Activated CD8-positive, alpha-beta memory T cell treated with anti-CD3 and anti-CD28 coated beads for 24 hours (primary cell): ENCODE data around the gene DSE.

Source experiments
- DNase-seq: peaks from one replicate; pipeline ENCODE4 v3.0.0-alpha.2; 2020

The DSE gene

GRCh38 chr6:116389357-116389756 lies 18.6 kb downstream of the DSE start:
- DNase-seq, result no peak

GRCh38 chr6:116390581-116390980 lies 19.8 kb downstream of the DSE start:
- DNase-seq, result no peak

DNA sequence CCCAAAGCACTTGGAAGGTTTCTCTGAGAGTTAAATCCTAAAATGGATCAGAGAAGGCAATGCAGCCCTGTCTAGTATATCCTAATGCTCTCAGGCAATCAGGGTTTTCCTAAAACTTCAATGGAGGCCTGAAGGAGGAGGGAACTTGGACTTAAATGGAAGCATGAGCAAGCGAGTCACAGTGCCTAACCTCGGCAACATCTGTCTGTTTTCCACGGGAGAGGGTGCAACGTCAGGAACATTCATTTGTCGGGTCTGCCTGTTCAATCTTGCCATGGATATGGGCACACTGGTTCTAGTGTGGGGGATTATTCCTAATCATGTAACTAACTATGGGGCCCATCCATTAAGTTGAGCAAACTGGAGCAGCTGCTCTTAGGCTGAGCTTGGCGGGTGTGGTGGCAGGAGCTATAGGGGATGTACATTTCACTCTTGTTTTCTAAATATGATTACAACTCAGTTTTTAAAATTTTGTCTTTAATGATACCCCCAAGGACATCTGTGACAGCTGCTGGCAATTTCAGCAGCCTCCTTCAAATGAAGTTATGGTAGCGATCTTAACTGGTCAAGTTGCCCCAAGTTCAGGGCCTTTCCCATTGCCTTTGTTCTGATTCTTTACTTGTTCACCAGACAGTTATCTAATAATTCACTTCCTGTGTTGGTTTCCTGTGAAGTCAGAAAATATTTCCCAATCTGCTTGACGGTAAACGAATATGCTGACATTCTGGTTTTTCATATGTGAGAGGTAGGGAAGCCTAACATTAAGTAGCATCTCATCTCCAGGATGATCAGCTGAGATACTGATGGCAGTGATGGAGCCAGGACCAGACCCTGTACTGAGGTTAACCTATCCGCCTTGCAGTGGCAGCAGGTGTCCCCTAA lies 21.6 kb downstream of the DSE start:
- no peak for DNase-seq

- DNase-seq, result no peak
Observed at GRCh38 chr6:116393430-116393829, 22.7 kb downstream of the DSE start.

DNA sequence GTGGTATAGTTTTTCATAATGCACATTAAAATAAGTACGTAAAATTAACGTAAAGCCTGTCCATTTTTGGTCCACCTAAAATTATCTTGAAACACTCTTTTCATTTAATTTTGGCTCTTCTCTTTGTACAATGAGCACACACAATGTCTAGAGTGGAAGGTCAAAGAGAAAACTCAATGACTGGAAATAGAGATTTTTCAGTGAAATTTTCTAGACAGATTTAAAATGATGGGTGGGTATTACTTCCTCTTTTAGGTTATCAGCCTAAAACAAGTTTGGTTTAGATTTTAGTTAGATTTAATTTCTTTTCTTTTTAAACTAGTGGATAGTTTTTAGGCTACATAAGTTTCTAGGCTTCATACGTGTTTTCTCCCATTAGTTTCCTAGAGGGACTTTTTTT lies 24.9 kb downstream of the DSE start:
- DNase-seq, result no peak

DNA sequence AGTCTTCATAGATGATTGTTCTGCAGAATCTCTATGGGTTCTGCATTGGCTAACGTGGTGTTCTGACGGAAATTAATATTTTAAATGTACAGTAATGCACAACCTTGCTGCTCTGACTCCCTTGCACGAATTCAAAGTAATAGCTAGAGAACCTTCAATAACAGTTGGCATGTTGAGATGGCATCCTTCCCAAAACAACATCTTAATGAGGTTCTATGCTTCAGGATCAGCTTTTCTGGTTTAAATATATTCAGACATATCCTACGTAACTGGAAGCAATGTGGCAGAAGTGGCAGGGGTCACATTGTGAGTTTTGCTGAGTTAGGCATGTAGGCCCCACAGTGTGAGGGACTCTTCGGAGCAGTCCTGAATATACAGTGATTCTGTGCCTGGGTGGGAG lies 25.7 kb downstream of the DSE start:
- DNase-seq, result no peak

DNA sequence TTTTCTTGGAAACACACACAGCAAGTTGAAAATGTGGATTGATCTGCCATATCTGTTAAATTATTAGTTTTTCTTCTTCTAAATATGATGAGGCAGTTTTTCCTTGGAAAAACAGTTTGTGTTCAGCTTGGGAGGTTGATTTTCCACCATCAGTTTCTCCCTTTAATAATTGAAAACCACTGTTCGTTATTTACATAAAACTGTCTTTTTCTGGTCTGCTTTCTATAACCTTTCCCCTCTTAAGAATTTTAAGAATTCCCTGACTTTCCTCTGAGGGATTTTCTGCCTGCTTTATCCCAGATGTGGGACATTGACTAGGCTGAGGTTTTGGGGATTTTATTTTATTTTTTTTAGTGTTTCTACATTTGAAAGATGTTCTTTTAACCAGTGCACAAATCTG lies 27.2 kb downstream of the DSE start:
- no peak for DNase-seq

DNA sequence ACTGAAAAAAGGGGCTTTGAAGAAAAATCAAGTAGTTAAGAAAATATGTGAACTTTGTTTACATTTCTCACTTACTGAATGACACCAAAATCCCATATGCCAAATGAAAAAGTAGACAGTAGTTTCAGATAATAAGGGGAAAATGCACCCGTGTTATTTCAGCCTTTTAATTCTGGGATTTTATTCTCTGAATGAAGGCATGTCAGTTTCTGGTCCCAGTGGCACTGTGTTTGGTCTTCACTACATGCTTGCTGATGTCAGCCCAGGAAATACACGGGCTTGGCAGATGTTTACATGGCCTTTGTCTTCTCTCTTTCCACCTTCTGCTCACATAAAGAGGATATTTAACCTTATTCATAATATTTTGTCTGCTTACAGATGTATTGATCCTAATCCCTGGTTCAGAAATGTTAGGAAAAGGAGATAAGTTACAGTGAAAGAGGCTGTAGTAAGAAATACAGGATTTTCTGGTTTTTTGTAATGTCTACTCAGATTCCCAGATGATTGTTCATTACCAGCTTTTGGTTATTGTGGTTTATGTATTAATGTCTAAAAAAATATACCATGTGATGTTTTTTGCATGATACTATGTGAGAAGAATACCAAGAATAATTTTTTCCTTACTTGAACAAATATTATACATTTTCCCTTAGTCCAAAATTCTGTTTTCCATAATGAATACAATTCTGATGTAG lies 27.7 kb downstream of the DSE start:
- no peak for DNase-seq

- DNase-seq, result no peak
Observed at GRCh38 chr6:116399287-116399686, 28.5 kb downstream of the DSE start.

DNA sequence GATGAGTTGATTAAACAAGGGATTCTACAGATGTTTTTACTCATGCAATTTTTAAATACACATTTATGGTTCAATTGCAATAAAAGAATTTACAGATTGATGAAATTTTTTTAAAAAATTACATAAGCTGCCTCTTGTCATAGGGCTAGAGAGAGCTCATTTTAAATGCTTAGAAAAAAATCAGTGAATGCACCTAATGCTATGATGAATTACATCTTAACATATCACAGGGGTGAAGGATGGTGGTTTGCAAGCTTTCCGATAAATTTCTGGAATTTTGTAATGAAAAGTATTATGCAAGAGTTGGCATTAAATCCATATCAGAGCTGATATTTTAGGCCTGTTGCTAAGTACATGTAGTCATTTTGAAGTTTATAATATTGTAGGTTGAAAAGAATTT lies 29.6 kb downstream of the DSE start:
- DNase-seq, result no peak

DNA sequence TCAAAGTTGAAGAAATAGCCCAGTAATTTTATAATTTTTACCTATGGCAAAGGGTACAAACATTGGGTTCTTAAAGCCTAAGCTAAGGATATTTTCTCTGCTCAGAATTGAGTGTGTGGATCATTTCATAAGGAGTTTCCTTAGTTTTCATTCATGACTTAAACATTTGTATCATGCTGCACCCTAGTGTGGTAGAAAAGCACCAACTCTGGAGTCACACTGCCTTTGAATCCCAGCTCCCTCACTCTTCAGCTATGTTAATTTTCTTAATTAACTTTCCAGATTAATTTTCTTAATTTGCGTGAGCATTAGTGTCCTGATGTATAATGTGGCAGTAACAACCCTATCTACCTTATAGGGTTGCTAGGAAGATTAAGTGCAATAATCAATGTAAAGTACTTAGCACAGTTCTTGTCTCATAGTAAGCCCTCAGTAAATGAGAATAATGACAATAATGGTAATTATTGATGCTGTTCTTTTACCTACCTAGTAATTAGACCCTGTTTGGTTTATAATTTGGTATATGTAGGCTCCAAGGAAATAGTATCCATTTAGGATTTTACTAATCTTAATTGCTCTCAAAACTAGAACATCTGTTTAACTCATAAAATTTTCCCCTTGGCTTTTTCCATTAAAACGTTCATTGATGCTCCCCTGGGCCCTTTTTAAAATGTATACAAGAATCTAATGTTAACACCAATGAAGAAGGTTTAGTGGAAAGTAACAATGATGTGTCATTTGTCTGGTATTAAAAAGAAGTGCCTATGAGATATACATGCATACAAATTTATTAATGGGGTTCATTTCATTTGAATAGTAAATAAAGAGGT lies 31.6 kb downstream of the DSE start:
- no peak for DNase-seq

GRCh38 chr6:116403205-116403604 lies 32.5 kb downstream of the DSE start:
- DNase-seq, result no peak

DNA sequence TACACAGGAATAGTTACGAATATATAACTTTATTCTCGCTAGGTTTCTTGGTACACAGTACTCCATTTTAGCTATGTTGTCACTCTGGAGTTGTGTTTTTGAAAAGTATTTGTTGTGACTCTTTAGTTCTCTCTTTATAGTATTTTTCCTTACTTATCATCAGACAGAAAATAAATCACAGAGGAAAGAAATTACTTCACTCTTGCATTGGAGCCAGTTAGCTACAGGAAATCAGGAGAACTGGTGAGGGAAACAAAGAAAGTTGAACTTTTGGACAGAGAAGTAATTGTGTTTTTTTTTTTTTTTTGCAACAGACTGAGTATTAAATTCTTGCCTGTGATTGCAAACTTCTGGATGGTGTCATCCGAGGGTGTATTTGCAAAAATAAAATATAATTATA lies 33.9 kb downstream of the DSE start:
- DNase-seq, result no peak

- DNase-seq, result no peak
Observed at GRCh38 chr6:116405138-116405537, 34.4 kb downstream of the DSE start.

DNA sequence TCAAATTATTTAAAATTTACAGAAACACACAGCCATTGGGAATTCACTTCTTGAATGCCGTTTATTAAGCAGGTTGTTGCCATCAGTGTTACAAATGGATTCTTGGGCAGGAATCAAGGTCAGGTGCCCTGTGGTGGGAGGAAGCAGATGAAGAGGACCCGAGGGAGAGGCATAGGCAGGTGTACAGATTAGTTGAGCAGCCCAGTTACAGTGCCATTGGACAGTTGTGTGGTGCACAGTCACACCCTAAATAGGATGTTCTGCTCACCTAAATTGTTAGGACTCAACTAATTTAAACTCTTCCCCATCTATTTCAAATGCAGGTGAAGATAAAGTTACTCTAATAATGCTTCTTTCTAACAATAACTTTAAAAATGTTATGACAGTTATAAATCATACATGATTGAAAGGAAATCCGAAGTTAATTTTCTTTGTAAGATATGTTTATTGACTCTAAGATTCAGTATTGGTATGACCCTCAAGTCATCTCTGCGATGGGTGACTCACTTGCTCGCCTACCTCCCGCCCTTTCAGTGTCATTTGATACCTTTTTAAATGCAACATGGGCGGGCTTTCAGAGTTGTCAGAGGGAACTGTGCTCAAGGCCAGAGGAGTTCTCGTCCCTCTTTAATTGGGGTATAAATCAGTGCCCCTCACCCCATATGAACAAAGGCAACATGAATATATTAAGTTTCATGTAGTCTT lies 35.1 kb downstream of the DSE start:
- no peak for DNase-seq

DNA sequence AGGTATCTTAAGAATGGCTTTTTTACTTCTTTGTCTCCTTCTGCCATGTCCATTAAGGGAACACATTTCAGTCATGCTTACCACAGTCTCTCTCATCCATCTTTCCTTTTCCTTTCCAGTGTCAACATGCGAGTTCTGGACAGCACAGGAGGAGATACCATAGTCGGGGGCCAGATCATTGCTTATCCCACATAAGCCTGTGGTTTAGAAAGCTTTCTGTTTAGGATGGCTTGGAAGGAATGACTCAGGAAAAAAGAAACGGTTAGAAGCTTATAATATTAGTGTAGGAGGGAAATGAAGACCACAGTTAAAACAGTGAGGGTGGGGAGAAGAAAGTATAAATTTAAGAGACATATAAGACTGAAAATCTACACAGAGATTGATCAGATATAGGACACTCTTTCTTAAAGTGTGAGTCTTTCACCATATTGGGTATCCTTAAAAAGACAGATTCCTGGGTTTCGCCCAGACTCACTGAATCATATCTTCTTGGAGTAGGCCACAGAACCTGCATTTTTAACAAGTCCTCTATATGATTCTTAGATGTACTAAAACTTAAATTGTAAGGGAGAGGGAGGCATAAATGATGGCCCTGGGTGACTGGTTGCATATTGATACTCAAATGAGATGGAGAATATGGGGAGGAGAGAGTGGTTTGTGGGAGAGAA lies 36.1 kb downstream of the DSE start:
- DNase-seq, result no peak

DNA sequence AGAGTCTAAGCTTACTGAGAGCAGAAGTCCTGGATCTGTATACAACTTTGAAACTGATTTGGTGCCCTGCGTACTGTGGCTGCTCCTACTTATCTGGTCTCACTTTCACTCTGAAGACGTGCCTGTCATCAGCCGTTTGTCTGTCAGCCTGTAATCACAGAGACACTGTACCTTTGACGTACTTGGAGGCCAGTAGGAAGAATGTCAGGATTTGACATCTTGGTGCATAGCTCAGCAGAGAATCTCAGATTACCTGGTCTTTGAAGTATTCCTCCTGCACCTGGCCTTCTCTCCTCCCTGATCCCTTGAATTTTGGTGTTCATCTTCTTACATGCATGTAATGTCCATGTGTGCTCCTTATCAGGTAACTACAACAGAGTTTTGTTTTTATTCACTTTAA lies 37.7 kb downstream of the DSE start:
- no peak for DNase-seq

GRCh38 chr6:116409756-116410155 lies 39.0 kb downstream of the DSE start:
- DNase-seq, result no peak

- no peak for DNase-seq
Observed at GRCh38 chr6:116411284-116411623, 40.5 kb downstream of the DSE start.

GRCh38 chr6:116412270-116412669 lies 41.5 kb downstream of the DSE start:
- no peak for DNase-seq

GRCh38 chr6:116413357-116413756 lies 42.6 kb downstream of the DSE start:
- no peak for DNase-seq

- no peak for DNase-seq
Observed at GRCh38 chr6:116417661-116418060, 46.9 kb downstream of the DSE start.
